Measurements from ENCODE around the gene KCTD12.
"Not testable (repeated sequence)": the region's sequence is repeated elsewhere in the genome, so short reads cannot be mapped to it uniquely, and the experiment has no call there.

KCTD12 gene

DNA sequence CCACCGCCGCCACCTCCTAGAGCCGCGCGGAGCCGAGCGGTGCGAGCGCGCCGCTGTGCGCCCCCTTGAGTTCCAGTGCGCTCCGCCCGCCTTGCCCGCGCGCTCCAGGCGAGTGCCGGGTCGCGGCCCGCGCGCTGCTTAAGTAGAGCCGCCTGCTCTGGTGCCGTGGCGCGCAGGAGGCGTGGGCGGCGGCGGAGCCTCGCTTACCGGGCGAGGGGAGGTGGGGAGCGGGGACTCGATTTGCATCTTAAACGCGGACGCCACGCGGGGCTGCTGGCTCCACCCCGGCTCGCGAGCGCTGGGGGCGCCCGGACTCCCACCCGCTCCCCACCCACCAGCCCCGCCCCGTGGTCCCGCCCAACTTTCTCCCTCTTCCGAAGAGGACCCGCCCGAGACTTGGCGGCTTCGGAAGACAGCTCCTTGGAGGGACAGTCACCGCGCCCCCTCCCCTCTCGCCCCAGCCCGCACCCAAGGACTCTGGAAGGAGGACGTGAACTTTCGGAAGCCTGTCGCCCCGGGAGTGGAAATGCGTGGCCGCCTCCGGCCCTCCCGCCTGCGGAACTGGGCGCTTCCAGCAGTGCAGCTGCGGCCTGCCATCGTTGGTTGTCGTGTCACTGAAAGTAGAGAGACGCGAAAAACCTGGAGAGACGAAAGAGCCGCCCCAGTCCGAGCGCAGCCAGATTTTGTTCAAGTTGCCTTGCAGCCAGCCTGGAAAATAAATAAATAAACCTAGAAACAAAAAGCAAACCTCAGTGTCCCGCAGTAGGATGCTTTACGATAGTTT, at the start of gene KCTD12:
Gene KCTD12 (minus strand): TSS at position 114 of the 784 bp plus-strand sequence. CDS start 257 bp downstream, outside the sequence.
- DNase-seq (ENCODE audit: low read depth, low spot score), result peak; percentile 70

DNA sequence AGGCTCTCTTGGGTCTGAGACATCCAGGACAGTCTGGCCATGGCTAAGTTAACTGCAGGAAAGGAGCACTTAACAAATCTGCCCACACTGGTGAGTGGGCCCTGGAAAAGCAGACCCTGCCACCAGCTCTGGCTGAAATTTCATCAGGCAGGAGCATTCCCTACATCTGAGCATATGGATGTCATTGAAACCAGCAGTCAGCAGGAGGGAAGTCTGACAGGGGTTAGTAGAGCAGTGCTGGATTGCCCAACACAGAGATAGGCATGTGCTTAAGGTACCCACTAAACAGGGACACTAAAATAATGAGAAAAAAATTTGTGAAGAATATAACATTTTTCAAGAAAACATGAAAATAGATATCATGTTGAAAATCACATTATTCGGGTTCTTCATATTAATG, 48.5 kb upstream of the KCTD12 start:
- no peak for DNase-seq (ENCODE audit: low read depth, low spot score)

DNA sequence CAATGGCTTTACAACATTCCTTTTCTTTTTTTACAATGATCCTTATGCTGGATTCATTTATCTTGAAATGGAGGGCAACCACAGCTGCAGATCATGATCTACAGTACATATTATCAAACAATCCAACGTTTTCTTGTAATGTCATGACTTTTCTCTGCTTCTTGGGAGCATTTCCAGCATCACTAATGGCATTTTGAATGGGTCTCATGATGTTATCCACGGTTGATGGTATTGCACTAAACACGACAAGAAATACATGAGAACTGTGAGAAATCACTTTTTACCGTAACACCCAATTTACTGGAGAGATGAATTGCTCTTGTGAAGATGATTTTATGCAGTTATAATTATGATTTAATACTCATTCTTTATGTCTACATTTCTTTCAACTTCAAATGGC, 45.9 kb upstream of the KCTD12 start:
- DNase-seq (ENCODE audit: low read depth, low spot score), result no peak

DNA sequence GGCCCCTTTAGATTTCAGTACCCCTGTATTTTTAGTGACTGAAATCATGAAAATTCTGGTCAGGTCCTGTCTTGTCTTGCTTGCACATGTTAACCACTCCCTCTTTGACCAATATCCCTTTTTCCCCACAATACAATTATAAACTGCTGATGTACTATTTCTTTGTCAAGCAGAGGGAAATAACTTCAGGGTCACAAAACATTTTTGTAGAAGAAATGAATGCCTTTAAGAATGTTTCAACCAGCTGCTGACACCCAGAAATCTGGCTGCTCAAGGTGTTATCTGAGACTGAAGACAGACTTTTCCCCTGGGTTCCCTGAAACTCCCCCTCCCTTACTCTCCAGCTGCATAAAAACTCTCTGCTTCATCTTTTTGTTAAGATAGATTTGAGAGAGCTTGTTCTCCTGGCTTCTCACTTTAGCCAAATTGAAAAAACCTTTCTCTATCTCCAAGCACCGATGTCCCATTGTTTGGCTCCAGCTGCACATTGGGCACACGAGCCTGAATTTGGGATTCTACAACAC, 43.7 kb upstream of the KCTD12 start:
- DNase-seq (ENCODE audit: low read depth, low spot score), result no peak

GRCh38 chr13:76929320-76929719, 43.1 kb upstream of the KCTD12 start:
- DNase-seq (ENCODE audit: low read depth, low spot score), result no peak

DNA sequence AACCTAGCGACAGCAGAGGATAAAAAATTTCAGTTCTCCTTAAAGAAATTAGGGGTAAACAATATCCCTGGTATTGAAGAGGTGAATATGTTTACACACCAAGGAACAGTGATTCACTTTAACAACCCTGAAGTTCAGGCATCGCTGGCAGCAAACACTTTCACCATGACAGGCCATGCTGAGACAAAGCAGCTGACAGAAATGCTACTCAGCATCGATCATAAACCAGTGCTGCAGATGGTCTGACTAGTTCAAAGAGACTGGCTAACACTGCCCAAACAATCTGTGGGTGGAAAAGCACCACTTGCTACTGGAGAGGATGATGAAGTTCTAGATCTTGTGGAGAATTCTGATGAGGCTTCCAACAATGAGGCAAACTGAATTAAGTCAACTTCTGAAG, 42.3 kb upstream of the KCTD12 start:
- DNase-seq (ENCODE audit: low read depth, low spot score), result no peak

DNA sequence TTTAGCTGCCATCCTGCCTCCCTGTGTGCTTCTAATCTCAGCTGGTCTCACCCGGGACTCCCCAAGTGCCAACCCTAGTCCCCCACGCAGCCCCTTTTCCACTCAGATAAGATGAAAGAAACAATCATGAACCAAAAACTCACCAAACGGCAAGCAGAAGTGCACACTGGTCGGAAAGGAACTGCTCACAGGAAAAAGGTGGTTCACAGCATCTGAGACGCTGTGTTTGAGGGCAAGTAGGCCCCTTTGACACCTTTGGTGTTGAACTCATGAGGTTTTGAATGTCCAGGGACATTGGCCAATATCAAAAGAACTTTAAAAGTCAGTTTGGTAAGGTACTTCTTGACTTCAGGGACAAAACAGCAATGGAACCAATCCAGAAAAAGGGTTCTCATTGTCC, 41.8 kb upstream of the KCTD12 start:
- no peak for DNase-seq (ENCODE audit: low read depth, low spot score)

- DNase-seq (ENCODE audit: low read depth, low spot score), result no peak
Observed at GRCh38 chr13:76925115-76925514, 38.9 kb upstream of the KCTD12 start.

DNA sequence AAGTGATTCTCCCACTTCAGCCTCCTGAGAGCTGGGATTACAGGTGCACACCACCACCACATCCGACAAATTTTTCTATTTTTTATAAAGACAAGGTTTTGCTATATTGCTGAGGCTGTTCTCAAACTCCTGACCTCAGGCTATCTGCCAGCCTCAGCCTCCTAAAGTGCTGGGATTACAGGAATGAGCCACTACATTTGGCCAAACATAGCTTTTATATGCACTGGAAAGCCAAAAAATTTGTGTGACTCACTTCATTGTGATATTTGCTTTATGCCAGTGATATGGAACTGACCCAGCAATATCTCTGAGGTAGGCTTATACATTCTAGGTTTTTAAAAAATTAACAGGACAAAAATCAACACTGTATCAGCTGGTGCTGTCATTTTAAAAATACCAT, 35.3 kb upstream of the KCTD12 start:
- DNase-seq (ENCODE audit: low read depth, low spot score), result no peak

DNA sequence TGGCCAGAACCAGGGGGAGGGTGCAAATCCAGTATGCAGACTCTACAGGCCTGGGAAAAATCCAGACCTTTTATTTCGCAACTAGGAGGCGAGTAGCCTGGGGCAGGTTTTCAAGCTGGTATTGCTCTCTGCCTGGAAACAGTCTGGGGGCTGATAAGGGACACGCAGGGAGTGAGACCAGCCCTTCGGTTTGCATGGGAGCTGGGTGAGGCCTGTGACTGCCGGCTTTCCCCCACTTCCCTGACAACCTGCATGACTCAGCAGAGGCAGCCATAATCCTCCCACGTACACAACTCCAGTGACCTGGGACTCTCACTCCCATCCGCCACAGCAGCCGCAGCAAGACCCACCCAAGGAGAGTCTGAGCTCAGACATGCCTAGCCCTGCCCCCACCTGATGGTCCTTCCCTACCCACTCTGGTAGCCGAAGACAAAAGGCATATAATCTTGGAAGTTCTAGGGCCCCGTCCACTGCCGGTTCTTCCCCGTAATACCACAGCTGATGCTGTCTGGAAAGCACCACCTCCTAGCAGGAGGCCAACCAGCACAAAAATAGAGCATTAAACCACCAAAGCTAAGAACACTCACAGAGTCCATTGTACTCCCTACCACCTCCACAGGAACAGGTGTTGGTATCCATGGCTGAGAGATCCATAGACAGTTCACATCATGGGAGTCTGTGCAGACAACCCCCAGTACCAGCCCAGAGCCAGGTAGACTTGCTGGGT, 31.7 kb upstream of the KCTD12 start:
- peak; percentile 88 for DNase-seq (ENCODE audit: low read depth, low spot score)

GRCh38 chr13:76917095-76917494, 30.9 kb upstream of the KCTD12 start:
- no peak for DNase-seq (ENCODE audit: low read depth, low spot score)

- DNase-seq (ENCODE audit: low read depth, low spot score), result no peak
Observed at GRCh38 chr13:76913898-76914297, 27.7 kb upstream of the KCTD12 start.

- no peak for DNase-seq (ENCODE audit: low read depth, low spot score)
Observed at GRCh38 chr13:76912476-76912875, 26.3 kb upstream of the KCTD12 start.

DNA sequence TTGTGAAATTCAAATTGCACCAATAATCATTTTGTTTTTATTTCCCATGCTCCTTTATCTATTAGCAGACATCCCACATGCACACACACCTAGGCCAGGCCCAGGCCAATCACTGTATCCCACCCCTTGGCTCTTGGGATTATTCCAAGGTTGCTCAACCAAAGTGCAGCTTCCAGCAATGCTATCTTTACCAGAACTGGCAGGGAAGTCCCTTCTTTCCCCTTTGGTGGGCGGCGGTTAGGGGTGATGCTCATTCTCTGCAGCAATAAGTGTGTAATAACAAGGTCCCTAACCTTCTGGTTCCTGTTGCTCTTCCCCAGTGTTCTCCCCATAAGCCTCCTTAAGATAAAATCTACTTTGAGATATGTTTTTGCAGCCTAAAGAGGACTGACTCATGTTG, 18.3 kb upstream of the KCTD12 start:
- DNase-seq (ENCODE audit: low read depth, low spot score), result no peak

DNA sequence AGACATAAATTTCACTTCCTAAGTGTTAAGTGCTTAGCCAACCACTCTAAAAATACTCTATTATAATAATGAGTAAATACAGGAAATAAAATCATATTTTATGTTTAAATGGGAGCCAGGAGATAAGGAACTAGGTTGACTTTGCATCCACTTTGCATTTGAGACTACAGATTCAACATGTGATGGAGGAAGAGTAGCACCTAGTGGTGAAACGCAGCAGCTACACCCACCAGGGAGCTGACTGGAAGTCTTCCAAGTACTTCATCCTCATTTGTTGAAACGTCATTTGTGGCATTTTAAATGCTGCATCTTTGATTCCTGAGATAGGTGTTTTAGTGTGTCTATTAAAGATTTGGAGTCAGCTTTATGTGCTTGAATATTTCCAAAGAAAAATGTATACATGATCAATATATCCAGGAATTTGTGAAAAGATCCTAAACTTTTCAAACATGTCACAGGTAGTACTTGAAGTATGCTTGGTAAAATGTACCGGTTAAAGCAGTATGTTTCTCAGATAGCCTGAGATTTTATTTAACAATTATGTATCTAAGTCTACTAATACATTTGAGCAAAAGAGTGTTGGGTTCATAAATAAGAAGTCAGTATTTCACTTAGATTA, 17.4 kb upstream of the KCTD12 start:
- DNase-seq (ENCODE audit: low read depth, low spot score), result peak; percentile 53

DNA sequence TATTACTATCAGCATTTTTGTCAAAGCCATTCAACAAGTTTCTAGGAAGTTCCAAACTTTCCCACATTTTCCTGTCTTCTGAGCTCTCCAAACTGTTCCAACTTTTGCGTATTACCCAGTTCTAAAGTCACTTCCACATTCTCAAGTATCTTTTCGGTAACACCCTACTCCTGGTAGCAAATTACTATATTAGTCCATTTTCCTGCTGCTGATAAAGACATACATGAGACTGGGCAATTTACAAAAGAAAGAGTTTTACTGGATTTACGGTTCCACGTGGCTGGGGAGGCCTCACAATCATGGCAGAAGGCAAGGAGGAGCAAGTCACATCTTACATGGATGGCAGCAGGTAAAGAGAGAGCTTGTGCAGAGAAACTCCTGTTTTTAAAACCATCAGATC, 12.9 kb upstream of the KCTD12 start:
- DNase-seq (ENCODE audit: low read depth, low spot score), result not testable (repeated sequence)

DNA sequence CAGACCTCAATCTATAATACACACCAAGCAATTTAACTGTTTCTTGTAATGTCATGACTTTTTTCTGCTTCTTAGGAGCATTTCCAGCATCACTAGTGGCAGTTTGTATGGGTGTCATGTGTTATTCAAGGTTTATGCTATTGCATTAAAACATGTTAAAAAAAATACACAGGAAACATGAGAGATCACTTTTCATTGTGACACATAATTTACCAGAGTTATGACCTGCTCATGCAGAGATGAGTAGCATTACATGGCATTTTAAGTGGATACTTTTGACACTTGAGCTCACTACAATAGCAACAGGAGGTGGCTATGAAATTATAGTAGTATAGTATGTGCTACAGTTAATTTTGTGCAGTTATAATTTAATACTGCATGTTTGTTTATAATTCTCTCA, 11.0 kb upstream of the KCTD12 start:
- DNase-seq (ENCODE audit: low read depth, low spot score), result not testable (repeated sequence)

DNA sequence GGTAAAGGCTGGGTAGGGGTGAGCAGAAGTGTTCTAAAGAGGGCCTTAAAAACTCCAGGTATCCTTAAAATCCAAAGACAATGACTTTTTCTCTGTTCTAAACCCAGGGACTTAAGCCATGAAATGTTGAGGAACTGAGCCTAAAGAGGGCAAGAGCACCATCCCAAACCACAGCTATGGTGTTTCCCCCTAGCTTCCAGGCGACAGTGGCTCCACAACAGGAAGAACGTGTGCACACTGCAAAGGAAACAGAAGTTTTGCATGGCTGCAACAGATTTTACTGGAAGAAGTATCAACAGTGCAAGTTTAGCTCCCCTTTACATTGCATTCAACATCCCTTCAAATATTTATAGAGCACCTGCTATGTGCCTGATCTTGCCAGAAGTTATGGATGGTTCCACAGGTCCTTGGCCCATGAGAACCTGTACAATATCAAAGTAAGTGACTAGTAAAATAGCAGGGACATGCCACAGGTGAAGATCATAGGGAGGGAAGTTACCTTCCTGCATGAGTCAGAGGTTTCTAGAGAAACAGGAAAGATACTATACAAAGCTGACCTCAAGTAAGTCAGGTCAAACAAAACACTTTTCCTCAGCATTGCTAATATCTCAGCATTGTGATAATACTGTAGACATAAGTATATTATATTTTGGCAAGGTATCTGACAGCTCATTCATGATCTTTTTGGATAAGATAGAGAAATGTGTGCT, 8.4 kb upstream of the KCTD12 start:
- DNase-seq (ENCODE audit: low read depth, low spot score), result no peak

DNA sequence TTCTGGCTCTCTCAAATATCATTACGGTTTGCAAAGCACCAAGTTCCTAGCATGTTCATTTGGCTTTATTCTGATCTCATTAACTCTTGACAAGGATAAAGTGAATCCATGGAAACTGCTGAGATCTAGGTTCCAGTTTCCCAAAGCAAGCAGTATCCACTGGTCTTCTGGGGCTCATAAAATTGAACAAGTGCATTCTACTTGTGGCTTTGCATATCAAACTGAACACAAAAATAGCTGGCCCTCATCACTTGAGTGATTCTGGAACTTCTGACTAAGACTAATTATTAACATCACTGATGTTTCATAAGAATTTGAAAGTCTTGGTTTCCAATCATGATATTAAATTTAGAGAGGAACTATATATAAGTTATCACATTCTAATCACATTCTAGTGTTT, 6.3 kb upstream of the KCTD12 start:
- no peak for DNase-seq (ENCODE audit: low read depth, low spot score)

GRCh38 chr13:76890021-76890420, 3.8 kb upstream of the KCTD12 start:
- no peak for DNase-seq (ENCODE audit: low read depth, low spot score)

GRCh38 chr13:76889254-76889653, 3.0 kb upstream of the KCTD12 start:
- no peak for DNase-seq (ENCODE audit: low read depth, low spot score)

- DNase-seq (ENCODE audit: low read depth, low spot score), result no peak
Observed at GRCh38 chr13:76888421-76888820, 2.2 kb upstream of the KCTD12 start.

Measured in ELF-1 (cell line).